Colonic mucosa (tissue), 4 donors: Measurements from ENCODE around the gene SLC39A10. TPM values are rescaled to one million over a fixed set of nuclear protein-coding genes. Genes with fewer than 3 reads are reported as not detected.
A peak's percentile ranks its signal among the peaks of the same experiment; 100 is the strongest.

Experiments used
- DNase-seq: peaks from one replicate; pipeline ENCODE4 v3.0.0-alpha.2; 2020
- H3K27ac ChIP-seq: fragments of 200-600 bp; one replicate; pipeline ENCODE4 v1.8.0; 2021
- H3K27me3 ChIP-seq: fragments of 200-600 bp; one replicate; pipeline ENCODE4 v1.8.0; 2021
- H3K36me3 ChIP-seq: fragments of 200-600 bp; one replicate; pipeline ENCODE4 v1.8.0; 2021
- H3K4me1 ChIP-seq: fragments of 200-600 bp; one replicate; pipeline ENCODE4 v1.8.0; 2021; ENCODE audit warnings: mild to moderate bottlenecking
- H3K4me3 ChIP-seq: fragments of 200-600 bp; one replicate; pipeline ENCODE4 v1.8.0; 2021
- H3K9ac ChIP-seq, 2 donors: one replicate each; pipeline ENCODE4 v1.7.0; 2013; ENCODE audit warnings: control low read depth in 2 of 2, low read depth in 2 of 2, low read length in 2 of 2
- H3K9me3 ChIP-seq: fragments of 200-600 bp; one replicate; pipeline ENCODE4 v1.8.0; 2021
- intact Hi-C: fragments of 100-400 bp; cut with DNase I; formaldehyde crosslinking; loops from one replicate; pipeline ENCODE4 v1.14.1; 2022
- total RNA-seq, 2 donors: library from RNA; stranded (reverse); fragmentation: NEBNext Ultra II Directional in 1 of 2; extraction: Animal tissue kit (Norgen Biotek cat#: 25700) in 1 of 2; gene quantifications; one replicate each; pipeline ENCODE4 v1.2.1, GENCODE V29; 2021
- TF ChIP-seq, protein P1 (sequence below): fragments of 200-600 bp; IDR thresholded peaks from one replicate; pipeline ENCODE4 v1.8.0; 2022; ENCODE audit warnings: antibody characterized with exemption, mild to moderate bottlenecking
- donor health status: healthy.
- donor health status: DM: no; HTN: no; CAD: no.
- donor health status: DM: no; HTN: no; CAD: no.

Gene SLC39A10
- total RNA-seq, 2 donors from 2014 or later = 12.8 to 16.5 TPM

- H3K4me1 ChIP-seq = no peaks in the 10 kb centered on the region
- H3K9ac ChIP-seq = no peak overlapping the region
- no peaks in the 10 kb centered on the region for H3K9me3 ChIP-seq
- H3K27me3 ChIP-seq = no peaks in the 10 kb centered on the region
- H3K36me3 ChIP-seq = no peaks in the 10 kb centered on the region
- H3K27ac ChIP-seq = no peak overlapping the region
- H3K4me3 ChIP-seq = no peak overlapping the region
- intact Hi-C loops = no loop called here
- no peak for DNase-seq
- TF ChIP-seq, protein P1, sequence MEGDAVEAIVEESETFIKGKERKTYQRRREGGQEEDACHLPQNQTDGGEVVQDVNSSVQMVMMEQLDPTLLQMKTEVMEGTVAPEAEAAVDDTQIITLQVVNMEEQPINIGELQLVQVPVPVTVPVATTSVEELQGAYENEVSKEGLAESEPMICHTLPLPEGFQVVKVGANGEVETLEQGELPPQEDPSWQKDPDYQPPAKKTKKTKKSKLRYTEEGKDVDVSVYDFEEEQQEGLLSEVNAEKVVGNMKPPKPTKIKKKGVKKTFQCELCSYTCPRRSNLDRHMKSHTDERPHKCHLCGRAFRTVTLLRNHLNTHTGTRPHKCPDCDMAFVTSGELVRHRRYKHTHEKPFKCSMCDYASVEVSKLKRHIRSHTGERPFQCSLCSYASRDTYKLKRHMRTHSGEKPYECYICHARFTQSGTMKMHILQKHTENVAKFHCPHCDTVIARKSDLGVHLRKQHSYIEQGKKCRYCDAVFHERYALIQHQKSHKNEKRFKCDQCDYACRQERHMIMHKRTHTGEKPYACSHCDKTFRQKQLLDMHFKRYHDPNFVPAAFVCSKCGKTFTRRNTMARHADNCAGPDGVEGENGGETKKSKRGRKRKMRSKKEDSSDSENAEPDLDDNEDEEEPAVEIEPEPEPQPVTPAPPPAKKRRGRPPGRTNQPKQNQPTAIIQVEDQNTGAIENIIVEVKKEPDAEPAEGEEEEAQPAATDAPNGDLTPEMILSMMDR = no peak
Measured at GRCh38 chr2:195652911-195653310, 4.1 kb upstream of the SLC39A10 start.

GRCh38 chr2:195656161-195656858 lies 716 bp upstream of the SLC39A10 start:
- H3K9ac ChIP-seq = peak overlapping the region in 1 of 2 donors; percentile 46
- H3K9me3 ChIP-seq = no peaks in the 10 kb centered on the region
- TF ChIP-seq, protein P1 = no peak
- H3K4me3 ChIP-seq = peak overlapping the region; percentile 94
- peak; percentile 32 for DNase-seq
- peaks cover 6% of the 10 kb centered on the region for H3K4me1 ChIP-seq
- no peaks in the 10 kb centered on the region for H3K36me3 ChIP-seq
- intact Hi-C loops = loop anchor here (5.0 kb wide), 1 partner anchor 411 kb away; the partner anchor contains the start of gene DNAH7
- no peaks in the 10 kb centered on the region for H3K27me3 ChIP-seq
- peak overlapping the region; percentile 99 for H3K27ac ChIP-seq

DNA sequence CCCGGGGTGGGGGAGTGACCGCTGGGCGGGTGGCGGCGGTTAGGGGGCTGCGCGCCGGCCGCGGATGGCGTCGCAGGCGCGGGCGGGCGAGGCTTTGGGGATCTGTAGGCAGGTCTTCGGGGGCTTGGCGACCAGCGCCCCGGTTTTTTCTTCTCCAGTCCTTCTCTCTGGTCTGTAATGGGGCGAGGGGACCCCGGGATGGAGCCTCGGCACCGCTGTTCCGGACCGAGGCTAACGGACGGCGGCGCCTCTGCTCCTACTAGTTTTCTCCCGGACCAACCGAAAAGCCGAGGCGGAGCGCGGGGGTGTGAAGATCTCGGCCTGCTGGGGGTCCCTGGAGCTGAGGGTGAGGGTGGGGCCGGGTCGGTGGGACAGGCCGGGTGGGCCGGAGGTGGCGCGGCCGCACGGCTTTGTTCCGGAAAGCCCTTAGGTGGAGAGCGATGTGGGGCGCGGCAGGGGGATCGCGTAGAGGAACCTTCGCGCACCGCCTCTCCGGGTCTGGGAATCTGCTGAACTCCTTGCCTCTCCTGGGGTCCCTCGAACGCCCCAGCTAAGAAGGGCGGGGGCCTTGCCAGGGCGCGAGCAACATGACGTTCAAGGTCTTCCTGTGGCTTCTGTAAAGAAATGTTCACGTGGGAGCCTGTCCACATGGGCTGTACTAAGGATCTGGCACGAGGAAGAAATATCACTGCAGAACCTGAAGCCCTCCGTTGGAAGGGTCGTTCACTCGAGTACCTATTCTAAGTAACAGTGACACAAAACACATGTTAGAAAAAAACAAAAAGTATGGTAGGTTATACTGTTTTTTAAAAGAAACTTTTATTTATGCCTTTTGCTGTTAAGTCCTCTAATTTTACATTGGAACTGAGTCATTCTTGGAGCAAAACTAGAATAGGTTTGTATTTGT lies 861 bp downstream of the SLC39A10 start:
- H3K27me3 ChIP-seq = no peaks in the 10 kb centered on the region
- peak; percentile 79 for DNase-seq
- peak overlapping the region; percentile 94 for H3K4me3 ChIP-seq
- H3K4me1 ChIP-seq = peaks cover 6% of the 10 kb centered on the region
- TF ChIP-seq, protein P1 = no peak
- H3K27ac ChIP-seq = peak overlapping the region; percentile 99
- intact Hi-C loops = loop anchor here (5.0 kb wide), 1 partner anchor 409 kb away; the partner anchor contains the start of gene DNAH7
- H3K36me3 ChIP-seq = no peaks in the 10 kb centered on the region
- peak overlapping the region; percentile 87 to 89 for H3K9ac ChIP-seq
- H3K9me3 ChIP-seq = no peaks in the 10 kb centered on the region

DNA sequence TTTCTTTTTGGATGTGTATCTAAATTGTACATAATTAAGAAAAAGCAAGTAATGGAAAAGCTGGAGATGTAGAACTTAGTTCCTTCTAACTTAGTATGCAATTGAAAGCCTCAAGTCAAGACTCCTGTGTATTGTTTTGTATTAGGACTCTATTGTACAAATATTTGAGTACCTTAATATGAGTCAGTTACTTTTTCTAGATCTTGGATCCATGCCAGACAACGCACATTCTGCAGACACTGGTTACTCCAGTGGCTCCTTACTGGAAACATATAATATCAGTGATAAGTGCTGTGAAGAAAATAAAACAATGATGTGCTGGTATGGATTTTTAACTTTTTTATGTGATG lies 1.5 kb downstream of the SLC39A10 start:
- Histone ChIP-seq H3K4me3 (peak overlapping the region; percentile 94), H3K27me3 (no peaks in the 10 kb centered on the region), H3K9ac (peak overlapping the region in 1 of 2 donors; percentile 89), H3K27ac (peak overlapping the region; percentile 99), H3K36me3 (no peaks in the 10 kb centered on the region), H3K9me3 (no peaks in the 10 kb centered on the region), H3K4me1 (peaks cover 6% of the 10 kb centered on the region)
- TF ChIP-seq, protein P1 = no peak
- intact Hi-C loops = loop anchor here (5.0 kb wide), 1 partner anchor 409 kb away; the partner anchor contains the start of gene DNAH7
- peak; percentile 27 for DNase-seq

DNA sequence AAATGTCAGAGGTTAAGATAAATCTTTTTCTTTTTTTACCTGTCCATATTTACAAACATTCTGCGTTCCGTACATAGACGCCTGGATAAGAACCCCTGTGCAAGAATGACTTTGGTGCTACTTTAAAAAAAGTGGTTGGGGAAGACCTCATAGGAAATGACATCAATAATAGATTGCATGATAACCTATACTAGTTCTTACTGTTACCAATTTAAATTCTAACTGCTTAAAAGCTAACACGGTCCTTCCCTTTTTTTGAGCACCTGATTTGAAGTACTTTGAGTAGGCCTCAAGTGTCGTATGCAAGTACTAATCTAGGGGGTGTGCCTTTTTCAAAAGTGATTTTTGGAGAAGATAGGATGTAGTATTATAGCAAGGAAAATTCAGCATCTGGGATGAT lies 2.1 kb downstream of the SLC39A10 start:
- Histone ChIP-seq H3K9me3 (no peaks in the 10 kb centered on the region), H3K4me3 (peak overlapping the region; percentile 94), H3K27ac (peak overlapping the region; percentile 99), H3K9ac (peak overlapping the region in 1 of 2 donors; percentile 89), H3K4me1 (peaks cover 6% of the 10 kb centered on the region), H3K36me3 (no peaks in the 10 kb centered on the region), H3K27me3 (no peaks in the 10 kb centered on the region)
- TF ChIP-seq, protein P1 = no peak
- no peak for DNase-seq
- intact Hi-C loops = loop anchor here (5.0 kb wide), 1 partner anchor 408 kb away; the partner anchor contains the start of gene DNAH7
